GM10266 (cell line): ENCODE data around the gene ERCC5.

Experiments used
- DNase-seq: peaks from one replicate; pipeline ENCODE4 v3.0.0; 2012; ENCODE audit errors: extremely low spot score
- CTCF ChIP-seq: IDR thresholded peaks from 2 replicates; pipeline ENCODE4 v1.5.1; 2012; ENCODE audit warnings: mild to moderate bottlenecking, low read depth; ENCODE audit not compliant: control insufficient read depth, insufficient read depth; ENCODE audit errors: missing control alignments

ERCC5 gene

GRCh38 chr13:102909971-102910370 is 64.1 kb downstream of the ERCC5 start:
- TF ChIP-seq CTCF = no peak
- DNase-seq = no peak

- DNase-seq = no peak
- no peak for TF ChIP-seq CTCF
Measured at GRCh38 chr13:102911336-102911735, 65.5 kb downstream of the ERCC5 start.

- no peak for TF ChIP-seq CTCF
- no peak for DNase-seq
Measured at GRCh38 chr13:102912599-102912998, 66.8 kb downstream of the ERCC5 start.

GRCh38 chr13:102913914-102914313 is 68.1 kb downstream of the ERCC5 start:
- TF ChIP-seq CTCF = no peak
- DNase-seq = no peak

GRCh38 chr13:102914339-102914930 is 68.6 kb downstream of the ERCC5 start:
- TF ChIP-seq CTCF = no peak
- DNase-seq = no peak

GRCh38 chr13:102915393-102915930 is 69.6 kb downstream of the ERCC5 start:
- no peak for TF ChIP-seq CTCF
- DNase-seq = no peak

GRCh38 chr13:102917019-102917418 is 71.2 kb downstream of the ERCC5 start:
- DNase-seq = no peak
- no peak for TF ChIP-seq CTCF
